Liver (tissue), 3 donors: ENCODE measurements around the gene CCN2.

Experiments
- ATF3 ChIP-seq: IDR thresholded peaks from 2 replicates; pipeline ENCODE4 v1.6.1; 2016; ENCODE audit warnings: antibody characterized with exemption
- CTCF ChIP-seq: fragments of 150-350 bp; IDR thresholded peaks from 2 replicates; pipeline ENCODE4 v1.5.1; 2017; ENCODE audit warnings: improper control_type of control experiment, low read depth, low read length; ENCODE audit not compliant: missing input control
- EGR1 ChIP-seq, 2 donors: IDR thresholded peaks; 2 replicates each; pipeline ENCODE4 v1.6.1; 2016 to 2018; ENCODE audit warnings: antibody characterized with exemption in 2 of 2, low read depth in 2 of 2
- FOXA1 ChIP-seq: IDR thresholded peaks from 2 replicates; pipeline ENCODE4 v1.6.1; 2016; ENCODE audit warnings: antibody characterized with exemption
- GABPA ChIP-seq, 2 donors: IDR thresholded peaks in 1 of 2; conservative IDR thresholded peaks in 1 of 2; 2 replicates each; pipeline ENCODE4 v1.6.1; 2016; ENCODE audit warnings: antibody characterized with exemption in 2 of 2, mild to moderate bottlenecking in 1 of 2, moderate library complexity in 1 of 2
- HNF4A ChIP-seq, 2 donors: conservative IDR thresholded peaks; 2 replicates each; pipeline ENCODE4 v1.6.1; 2016; ENCODE audit warnings: antibody characterized with exemption in 2 of 2, mild to moderate bottlenecking in 2 of 2
- HNF4G ChIP-seq: IDR thresholded peaks from 2 replicates; pipeline ENCODE4 v1.6.1; 2016; ENCODE audit warnings: antibody characterized with exemption
- JUND ChIP-seq, 2 donors: IDR thresholded peaks; 2 replicates each; pipeline ENCODE4 v1.6.1; 2016; ENCODE audit warnings: antibody characterized with exemption in 2 of 2
- RAD21 ChIP-seq, 2 donors: IDR thresholded peaks; 2 replicates each; pipeline ENCODE4 v1.6.1; 2016; ENCODE audit warnings: antibody characterized with exemption in 2 of 2, mild to moderate bottlenecking in 2 of 2
- REST ChIP-seq: IDR thresholded peaks from 2 replicates; pipeline ENCODE4 v1.6.1; 2016; ENCODE audit warnings: antibody characterized with exemption, mild to moderate bottlenecking
- ZBTB33 ChIP-seq: IDR thresholded peaks from 2 replicates; pipeline ENCODE4 v1.6.1; 2016; ENCODE audit warnings: antibody characterized with exemption
- donor health status: healthy.
- donor health status: healthy.

DNA sequence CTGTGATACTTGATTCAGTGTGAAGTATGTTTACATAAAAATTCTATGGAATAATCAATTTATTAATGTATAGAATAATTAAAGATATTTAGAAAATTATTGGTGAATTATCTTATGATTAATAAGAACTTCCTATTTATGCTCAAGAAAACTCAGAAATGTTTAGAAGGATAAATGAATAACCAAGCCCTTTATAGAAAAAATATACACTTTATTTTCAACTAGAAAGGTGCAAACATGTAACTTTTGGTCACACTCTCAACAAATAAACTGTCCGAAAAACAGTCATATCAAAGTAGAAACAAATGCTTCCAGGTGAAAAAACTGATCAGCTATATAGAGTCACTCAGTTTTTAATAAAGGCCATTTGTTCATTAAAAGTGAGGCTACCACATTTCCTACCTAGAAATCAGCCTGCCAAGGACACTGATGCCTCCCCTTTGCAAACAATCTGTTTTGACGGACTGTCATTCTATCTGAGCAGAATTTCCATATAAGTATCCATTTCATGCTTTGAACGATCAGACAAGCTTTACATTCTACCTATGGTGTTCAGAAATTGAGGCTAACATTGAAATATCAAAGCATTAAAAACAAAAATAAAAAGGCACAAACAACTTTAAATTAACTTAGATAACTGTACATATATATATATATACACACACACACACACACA lies 3.0 kb downstream of the CCN2 start:
- TF ChIP-seq REST (no peak), CTCF (no peak), ZBTB33 (no peak), RAD21 (IDR thresholded peaks at IDR 0.05) (no peak), HNF4A (conservative IDR thresholded peaks at IDR 0.05) (no peak), JUND (IDR thresholded peaks at IDR 0.05) (peak in 1 of 2 donors; percentile 29), EGR1 (IDR thresholded peaks at IDR 0.05; ENCODE audit: low read depth in 2 of 2) (no peak), GABPA (IDR thresholded peaks at IDR 0.05 in 1 of 2, conservative IDR thresholded peaks at IDR 0.05 in 1 of 2) (no peak), ATF3 (no peak), FOXA1 (no peak), HNF4G (no peak)
